ENCODE results near the gene DNAH6. TPM values are rescaled to one million over a fixed set of nuclear protein-coding genes. Genes with fewer than 3 reads are reported as not detected.

DNAH6 gene
- total and polyA plus RNA-seq, 10 of the 15 experiments (the other 5 are each of a cell fraction or from before 2014, with no cell fraction given): 0.07 to 1.0 (median 0.29) TPM

DNA sequence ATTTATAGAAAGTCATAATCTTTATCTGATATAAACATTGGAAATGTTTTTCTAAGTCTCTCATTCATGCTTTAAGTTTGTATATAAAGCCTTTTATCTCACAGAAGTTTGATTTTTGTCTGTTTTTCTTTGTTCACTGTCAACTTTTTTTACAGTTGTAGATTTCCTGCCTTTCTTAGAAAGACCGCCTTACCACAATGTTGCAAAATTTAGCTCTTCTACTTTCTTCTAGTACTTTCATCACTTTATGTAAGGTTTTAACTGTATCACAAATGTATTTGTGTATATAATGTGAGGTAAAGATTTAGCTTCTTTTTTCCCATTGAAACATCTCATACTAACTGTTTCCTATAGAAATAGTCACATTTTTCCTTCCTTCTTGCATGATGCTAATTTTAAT, 136.1 kb downstream of the DNAH6 start:
- Histone ChIP-seq H3K27me3 (replicated peaks in 1 of 2; ENCODE audit: control insufficient read depth in 2 of 2, insufficient read depth in 2 of 2, low read length in 1 of 2) (no peaks in the 10 kb centered on the region; a peak in 2 of 4 replicates), H3K4me1 (ENCODE audit: control insufficient read depth, insufficient read depth, low read length) (no peaks in the 10 kb centered on the region), H3K4me3 (no peak overlapping the region), H3K79me2 (ENCODE audit: control insufficient read depth, insufficient read depth, low read length) (no peaks in the 10 kb centered on the region), H3K9me3 (replicated peaks; ENCODE audit: control insufficient read depth, insufficient read depth, low read length) (no peaks in the 10 kb centered on the region), H4K20me1 (ENCODE audit: control insufficient read depth, insufficient read depth) (no peaks in the 10 kb centered on the region), H3K4me2 (ENCODE audit: control insufficient read depth, insufficient read depth) (no peak overlapping the region), H3K36me3 (ENCODE audit: control insufficient read depth in 2 of 2, insufficient read depth in 2 of 2, low read length in 1 of 2) (no peaks in the 10 kb centered on the region), H3K9ac (ENCODE audit: control insufficient read depth, insufficient read depth, low read length) (no peak overlapping the region), H3K27ac (ENCODE audit: control insufficient read depth, insufficient read depth) (no peak overlapping the region), H2AFZ (ENCODE audit: control insufficient read depth, low read depth, low read length) (no peak overlapping the region)
- FAIRE-seq: no peak
- ChIA-PET CTCF (no interaction called here), POLR2A (no interaction called here), SMC1A (ENCODE audit: uncharacterized antibody, unreplicated experiment) (no interaction called here), RAD21 (ENCODE audit: unreplicated experiment) (interaction anchor here (1.2 kb wide), 1 partner anchor 236 kb away, joined by 3 read pairs; no protein-coding TSS in a partner anchor)
- no TSS peak for BruUV-seq (replicated peaks)
- in situ Hi-C loops (cut with MboI): no loop called here
- no peak for TF ChIP-seq RCOR1 (conservative IDR thresholded peaks at IDR 0.05; ENCODE audit: low read depth, low read length)
- TF ChIP-seq CBX5 (IDR thresholded peaks at IDR 0.05; ENCODE audit: low read depth): no peak
- TF ChIP-seq, protein P1, sequence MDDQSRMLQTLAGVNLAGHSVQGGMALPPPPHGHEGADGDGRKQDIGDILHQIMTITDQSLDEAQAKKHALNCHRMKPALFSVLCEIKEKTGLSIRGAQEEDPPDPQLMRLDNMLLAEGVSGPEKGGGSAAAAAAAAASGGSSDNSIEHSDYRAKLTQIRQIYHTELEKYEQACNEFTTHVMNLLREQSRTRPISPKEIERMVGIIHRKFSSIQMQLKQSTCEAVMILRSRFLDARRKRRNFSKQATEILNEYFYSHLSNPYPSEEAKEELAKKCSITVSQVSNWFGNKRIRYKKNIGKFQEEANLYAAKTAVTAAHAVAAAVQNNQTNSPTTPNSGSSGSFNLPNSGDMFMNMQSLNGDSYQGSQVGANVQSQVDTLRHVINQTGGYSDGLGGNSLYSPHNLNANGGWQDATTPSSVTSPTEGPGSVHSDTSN (IDR thresholded peaks at IDR 0.05; ENCODE audit: insufficient replicate concordance, low read depth, low read length): no peak
- TF ChIP-seq, protein P2, sequence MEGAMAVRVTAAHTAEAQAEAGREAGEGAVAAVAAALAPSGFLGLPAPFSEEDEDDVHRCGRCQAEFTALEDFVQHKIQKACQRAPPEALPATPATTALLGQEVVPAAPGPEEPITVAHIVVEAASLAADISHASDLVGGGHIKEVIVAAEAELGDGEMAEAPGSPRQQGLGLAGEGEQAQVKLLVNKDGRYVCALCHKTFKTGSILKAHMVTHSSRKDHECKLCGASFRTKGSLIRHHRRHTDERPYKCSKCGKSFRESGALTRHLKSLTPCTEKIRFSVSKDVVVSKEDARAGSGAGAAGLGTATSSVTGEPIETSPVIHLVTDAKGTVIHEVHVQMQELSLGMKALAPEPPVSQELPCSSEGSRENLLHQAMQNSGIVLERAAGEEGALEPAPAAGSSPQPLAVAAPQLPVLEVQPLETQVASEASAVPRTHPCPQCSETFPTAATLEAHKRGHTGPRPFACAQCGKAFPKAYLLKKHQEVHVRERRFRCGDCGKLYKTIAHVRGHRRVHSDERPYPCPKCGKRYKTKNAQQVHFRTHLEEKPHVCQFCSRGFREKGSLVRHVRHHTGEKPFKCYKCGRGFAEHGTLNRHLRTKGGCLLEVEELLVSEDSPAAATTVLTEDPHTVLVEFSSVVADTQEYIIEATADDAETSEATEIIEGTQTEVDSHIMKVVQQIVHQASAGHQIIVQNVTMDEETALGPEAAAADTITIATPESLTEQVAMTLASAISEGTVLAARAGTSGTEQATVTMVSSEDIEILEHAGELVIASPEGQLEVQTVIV (IDR thresholded peaks at IDR 0.05; ENCODE audit: borderline replicate concordance, partially characterized antibody): no peak
- 32% methylated on average over 1 of the region's 1 CpG for WGBS (ENCODE audit: insufficient coverage, insufficient replicate concordance, low lambda C conversion rate, missing lambda C conversion rate)
- ATAC-seq: no peak
- no peak for DNase-seq (ENCODE audit: low read depth, low spot score)
- intact Hi-C loops (cut with micrococcal nuclease; ENCODE audit: unreplicated experiment): no loop called here

All from GM12878 (cell line).